ENCODE data around the gene PAX2.

The PAX2 gene

DNA sequence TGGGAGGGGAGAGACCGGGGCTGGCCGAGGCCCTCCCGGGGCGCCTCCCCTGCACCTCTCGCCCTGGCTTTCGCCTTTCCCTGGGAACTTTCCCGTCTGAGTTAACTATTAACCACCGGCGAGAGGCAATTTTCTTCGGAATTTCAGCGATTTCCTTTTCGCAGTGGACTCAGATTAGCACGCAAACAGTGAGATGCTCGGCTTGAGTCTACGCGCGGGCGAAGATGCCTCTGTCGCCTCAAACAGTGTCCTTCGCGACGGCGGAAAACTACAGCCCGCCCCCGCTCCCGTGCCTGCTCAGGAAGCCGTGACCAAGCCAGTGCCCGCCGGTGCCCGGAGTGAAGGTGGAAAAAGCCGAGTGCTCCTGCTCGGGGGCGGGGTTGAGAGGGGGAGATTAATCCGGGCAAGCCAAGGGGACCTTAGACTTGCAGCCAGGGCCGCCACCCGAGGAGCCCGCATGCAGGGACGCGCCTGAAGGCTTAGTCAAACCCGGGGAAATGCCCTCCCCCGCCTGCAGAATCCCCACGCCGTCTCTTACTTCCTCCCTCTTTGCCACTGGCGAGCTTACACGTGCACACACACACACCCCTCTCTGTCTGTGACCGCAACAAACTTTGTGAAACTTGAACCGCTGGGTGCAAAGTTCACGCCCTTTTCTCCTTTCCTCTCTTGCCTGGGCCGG, 14.5 kb upstream of the PAX2 start (continued):
- TF ChIP-seq, protein P1, sequence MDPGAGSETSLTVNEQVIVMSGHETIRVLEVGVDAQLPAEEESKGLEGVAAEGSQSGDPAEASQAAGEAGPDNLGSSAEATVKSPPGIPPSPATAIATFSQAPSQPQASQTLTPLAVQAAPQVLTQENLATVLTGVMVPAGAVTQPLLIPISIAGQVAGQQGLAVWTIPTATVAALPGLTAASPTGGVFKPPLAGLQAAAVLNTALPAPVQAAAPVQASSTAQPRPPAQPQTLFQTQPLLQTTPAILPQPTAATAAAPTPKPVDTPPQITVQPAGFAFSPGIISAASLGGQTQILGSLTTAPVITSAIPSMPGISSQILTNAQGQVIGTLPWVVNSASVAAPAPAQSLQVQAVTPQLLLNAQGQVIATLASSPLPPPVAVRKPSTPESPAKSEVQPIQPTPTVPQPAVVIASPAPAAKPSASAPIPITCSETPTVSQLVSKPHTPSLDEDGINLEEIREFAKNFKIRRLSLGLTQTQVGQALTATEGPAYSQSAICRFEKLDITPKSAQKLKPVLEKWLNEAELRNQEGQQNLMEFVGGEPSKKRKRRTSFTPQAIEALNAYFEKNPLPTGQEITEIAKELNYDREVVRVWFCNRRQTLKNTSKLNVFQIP (CRISPR knock-in tag; IDR thresholded peaks at IDR 0.05; ENCODE audit: borderline replicate concordance, low read depth): no peak
- TF ChIP-seq ZC3H10 (CRISPR knock-in tag; IDR thresholded peaks at IDR 0.05) (no peak), OSR1 (CRISPR knock-in tag; IDR thresholded peaks at IDR 0.05) (no peak), ARNTL (CRISPR knock-in tag; IDR thresholded peaks at IDR 0.05; ENCODE audit: borderline replicate concordance, low read depth) (no peak), TOX (CRISPR knock-in tag; IDR thresholded peaks at IDR 0.05; ENCODE audit: borderline replicate concordance) (no peak), CSDC2 (CRISPR knock-in tag; IDR thresholded peaks at IDR 0.05) (no peak), ZNF565 (CRISPR knock-in tag; conservative IDR thresholded peaks at IDR 0.05; ENCODE audit: low read depth) (no peak), ZFP30 (CRISPR knock-in tag; IDR thresholded peaks at IDR 0.05) (no peak), BACH2 (CRISPR knock-in tag; IDR thresholded peaks at IDR 0.05; ENCODE audit: borderline replicate concordance) (no peak)
- TF ChIP-seq, protein P2, sequence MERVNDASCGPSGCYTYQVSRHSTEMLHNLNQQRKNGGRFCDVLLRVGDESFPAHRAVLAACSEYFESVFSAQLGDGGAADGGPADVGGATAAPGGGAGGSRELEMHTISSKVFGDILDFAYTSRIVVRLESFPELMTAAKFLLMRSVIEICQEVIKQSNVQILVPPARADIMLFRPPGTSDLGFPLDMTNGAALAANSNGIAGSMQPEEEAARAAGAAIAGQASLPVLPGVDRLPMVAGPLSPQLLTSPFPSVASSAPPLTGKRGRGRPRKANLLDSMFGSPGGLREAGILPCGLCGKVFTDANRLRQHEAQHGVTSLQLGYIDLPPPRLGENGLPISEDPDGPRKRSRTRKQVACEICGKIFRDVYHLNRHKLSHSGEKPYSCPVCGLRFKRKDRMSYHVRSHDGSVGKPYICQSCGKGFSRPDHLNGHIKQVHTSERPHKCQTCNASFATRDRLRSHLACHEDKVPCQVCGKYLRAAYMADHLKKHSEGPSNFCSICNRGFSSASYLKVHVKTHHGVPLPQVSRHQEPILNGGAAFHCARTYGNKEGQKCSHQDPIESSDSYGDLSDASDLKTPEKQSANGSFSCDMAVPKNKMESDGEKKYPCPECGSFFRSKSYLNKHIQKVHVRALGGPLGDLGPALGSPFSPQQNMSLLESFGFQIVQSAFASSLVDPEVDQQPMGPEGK (CRISPR knock-in tag; IDR thresholded peaks at IDR 0.05; ENCODE audit: borderline replicate concordance): no peak
- TF ChIP-seq, protein P3, sequence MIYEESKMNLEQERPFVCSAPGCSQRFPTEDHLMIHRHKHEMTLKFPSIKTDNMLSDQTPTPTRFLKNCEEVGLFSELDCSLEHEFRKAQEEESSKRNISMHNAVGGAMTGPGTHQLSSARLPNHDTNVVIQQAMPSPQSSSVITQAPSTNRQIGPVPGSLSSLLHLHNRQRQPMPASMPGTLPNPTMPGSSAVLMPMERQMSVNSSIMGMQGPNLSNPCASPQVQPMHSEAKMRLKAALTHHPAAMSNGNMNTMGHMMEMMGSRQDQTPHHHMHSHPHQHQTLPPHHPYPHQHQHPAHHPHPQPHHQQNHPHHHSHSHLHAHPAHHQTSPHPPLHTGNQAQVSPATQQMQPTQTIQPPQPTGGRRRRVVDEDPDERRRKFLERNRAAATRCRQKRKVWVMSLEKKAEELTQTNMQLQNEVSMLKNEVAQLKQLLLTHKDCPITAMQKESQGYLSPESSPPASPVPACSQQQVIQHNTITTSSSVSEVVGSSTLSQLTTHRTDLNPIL (CRISPR knock-in tag; IDR thresholded peaks at IDR 0.05; ENCODE audit: low read depth): no peak

DNA sequence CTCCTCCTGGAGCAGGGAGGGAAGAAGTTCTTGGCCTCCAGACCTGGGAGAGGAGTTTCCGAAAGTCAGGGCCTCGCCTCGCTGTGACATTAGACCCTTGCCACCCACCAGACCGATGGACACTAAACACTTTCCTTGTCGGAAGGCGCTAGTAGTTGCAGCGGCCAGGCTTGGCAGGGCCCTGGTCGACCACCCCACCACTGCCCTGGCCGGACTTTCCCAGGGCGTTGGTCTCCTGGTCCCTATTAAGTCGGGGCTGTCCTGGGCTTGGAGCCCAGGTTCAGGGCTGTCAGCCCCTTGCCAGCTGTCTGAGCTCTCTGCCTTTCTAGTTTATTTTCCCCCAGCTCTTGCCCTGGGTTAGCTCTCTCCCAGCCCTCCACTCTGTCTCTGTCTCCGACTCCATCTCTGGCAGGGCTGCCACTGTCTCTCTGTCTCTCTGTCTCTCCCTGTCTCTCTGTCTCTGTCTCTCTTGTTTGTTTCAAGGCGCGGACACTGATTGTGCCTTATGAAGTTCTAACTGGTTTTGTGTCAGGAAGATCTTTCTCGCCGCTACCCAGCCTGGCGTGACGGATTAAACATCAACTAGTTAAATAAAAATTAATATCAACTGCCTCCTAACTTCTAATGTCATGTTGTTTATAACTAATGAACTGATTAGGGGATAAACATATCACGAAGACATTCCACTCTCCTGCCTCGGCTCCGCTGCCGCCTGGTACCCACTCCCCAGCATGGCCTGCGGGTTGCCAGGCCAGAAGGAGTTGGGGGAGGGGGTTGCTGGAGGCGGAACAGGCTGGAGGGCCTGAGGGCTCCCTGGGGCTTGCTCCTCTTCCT, 13.8 kb upstream of the PAX2 start:
- TF ChIP-seq ZC3H10 (CRISPR knock-in tag; IDR thresholded peaks at IDR 0.05) (no peak), ZFP30 (CRISPR knock-in tag; IDR thresholded peaks at IDR 0.05) (no peak), SNAI2 (CRISPR knock-in tag; IDR thresholded peaks at IDR 0.05) (no peak), RARB (CRISPR knock-in tag; IDR thresholded peaks at IDR 0.05) (no peak), ZFP3 (CRISPR knock-in tag; IDR thresholded peaks at IDR 0.05) (no peak), ZNF8 (CRISPR knock-in tag; IDR thresholded peaks at IDR 0.05) (no peak), ZNF70 (CRISPR knock-in tag; IDR thresholded peaks at IDR 0.05) (no peak), GLIS3 (CRISPR knock-in tag; IDR thresholded peaks at IDR 0.05) (no peak), ISL1 (CRISPR knock-in tag; IDR thresholded peaks at IDR 0.05) (no peak), TCF4 (CRISPR knock-in tag; IDR thresholded peaks at IDR 0.05; ENCODE audit: borderline replicate concordance) (no peak), ARNTL (CRISPR knock-in tag; IDR thresholded peaks at IDR 0.05; ENCODE audit: borderline replicate concordance, low read depth) (no peak), ESRRG (CRISPR knock-in tag; IDR thresholded peaks at IDR 0.05) (no peak), CSDC2 (CRISPR knock-in tag; IDR thresholded peaks at IDR 0.05) (no peak)
- TF ChIP-seq, protein P4, sequence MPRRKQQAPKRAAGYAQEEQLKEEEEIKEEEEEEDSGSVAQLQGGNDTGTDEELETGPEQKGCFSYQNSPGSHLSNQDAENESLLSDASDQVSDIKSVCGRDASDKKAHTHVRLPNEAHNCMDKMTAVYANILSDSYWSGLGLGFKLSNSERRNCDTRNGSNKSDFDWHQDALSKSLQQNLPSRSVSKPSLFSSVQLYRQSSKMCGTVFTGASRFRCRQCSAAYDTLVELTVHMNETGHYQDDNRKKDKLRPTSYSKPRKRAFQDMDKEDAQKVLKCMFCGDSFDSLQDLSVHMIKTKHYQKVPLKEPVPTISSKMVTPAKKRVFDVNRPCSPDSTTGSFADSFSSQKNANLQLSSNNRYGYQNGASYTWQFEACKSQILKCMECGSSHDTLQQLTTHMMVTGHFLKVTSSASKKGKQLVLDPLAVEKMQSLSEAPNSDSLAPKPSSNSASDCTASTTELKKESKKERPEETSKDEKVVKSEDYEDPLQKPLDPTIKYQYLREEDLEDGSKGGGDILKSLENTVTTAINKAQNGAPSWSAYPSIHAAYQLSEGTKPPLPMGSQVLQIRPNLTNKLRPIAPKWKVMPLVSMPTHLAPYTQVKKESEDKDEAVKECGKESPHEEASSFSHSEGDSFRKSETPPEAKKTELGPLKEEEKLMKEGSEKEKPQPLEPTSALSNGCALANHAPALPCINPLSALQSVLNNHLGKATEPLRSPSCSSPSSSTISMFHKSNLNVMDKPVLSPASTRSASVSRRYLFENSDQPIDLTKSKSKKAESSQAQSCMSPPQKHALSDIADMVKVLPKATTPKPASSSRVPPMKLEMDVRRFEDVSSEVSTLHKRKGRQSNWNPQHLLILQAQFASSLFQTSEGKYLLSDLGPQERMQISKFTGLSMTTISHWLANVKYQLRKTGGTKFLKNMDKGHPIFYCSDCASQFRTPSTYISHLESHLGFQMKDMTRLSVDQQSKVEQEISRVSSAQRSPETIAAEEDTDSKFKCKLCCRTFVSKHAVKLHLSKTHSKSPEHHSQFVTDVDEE (CRISPR knock-in tag; IDR thresholded peaks at IDR 0.05): no peak
- TF ChIP-seq, protein P1 (CRISPR knock-in tag; IDR thresholded peaks at IDR 0.05; ENCODE audit: borderline replicate concordance, low read depth): no peak
- TF ChIP-seq, protein P3 (CRISPR knock-in tag; IDR thresholded peaks at IDR 0.05; ENCODE audit: low read depth): no peak
- TF ChIP-seq, protein P2 (CRISPR knock-in tag; IDR thresholded peaks at IDR 0.05; ENCODE audit: borderline replicate concordance): no peak
- ATAC-seq: no peak

Data from SK-N-SH treated with all-trans-retinoic acid at 6 μM for 48 hours (cell line).